ENCODE data around the gene EME2. TPM values are rescaled to one million over a fixed set of nuclear protein-coding genes. Genes with fewer than 3 reads are reported as not detected.

The EME2 gene
- total and polyA plus RNA-seq, 4 donors, result 1.6 to 23.7 (median 18.2) TPM

- WGBS, 2 donors, result 15% methylated on average over 45 of the region's 45 CpGs
- Histone ChIP-seq H3K36me3 (ENCODE audit: control insufficient read depth in 1 of 2, insufficient read depth in 2 of 2, low read length in 1 of 2) (peaks cover 0 to 7% of the 10 kb centered on the region in 2 donors), H3K4me3 (ENCODE audit: low read length in 2 of 2) (peak overlapping the region; percentile 78 to 86), H3K27me3 (ENCODE audit: control insufficient read depth in 1 of 2, insufficient read depth in 2 of 2, low read length in 1 of 2) (no peaks in the 10 kb centered on the region), H3K9me3 (ENCODE audit: control insufficient read depth, low read length) (no peaks in the 10 kb centered on the region), H3K27ac (ENCODE audit: low read depth in 1 of 2, low read length in 2 of 2) (peak overlapping the region in 1 of 2 donors; percentile 25), H3K4me1 (ENCODE audit: control insufficient read depth in 1 of 2, insufficient read depth in 2 of 2, low read length in 2 of 2) (no peaks in the 10 kb centered on the region)
- intact Hi-C loops (cut with DNase I), result loop anchor here in 1 of 2 donors (5.0 kb wide), 1 partner anchor 67 kb away; the partner anchor contains the start of gene MAPK8IP3
- ATAC-seq (ENCODE audit: low FRiP score) (no peak), DNase-seq (no peak)
Observed at GRCh38 chr16:1773703-1774447, 1.3 kb downstream of the EME2 start.

GRCh38 chr16:1774448-1774780 lies 1.8 kb downstream of the EME2 start:
- Histone ChIP-seq H3K36me3 (ENCODE audit: control insufficient read depth in 1 of 2, insufficient read depth in 2 of 2, low read length in 1 of 2) (peaks cover 0 to 7% of the 10 kb centered on the region in 2 donors), H3K27me3 (ENCODE audit: control insufficient read depth in 1 of 2, insufficient read depth in 2 of 2, low read length in 1 of 2) (no peaks in the 10 kb centered on the region), H3K9me3 (ENCODE audit: control insufficient read depth, low read length) (no peaks in the 10 kb centered on the region), H3K27ac (ENCODE audit: low read depth in 1 of 2, low read length in 2 of 2) (no peak overlapping the region), H3K4me3 (ENCODE audit: low read length in 2 of 2) (no peak overlapping the region), H3K4me1 (ENCODE audit: control insufficient read depth in 1 of 2, insufficient read depth in 2 of 2, low read length in 2 of 2) (no peaks in the 10 kb centered on the region)
- ATAC-seq (ENCODE audit: low FRiP score) (no peak), DNase-seq (no peak)
- 85 to 86% methylated on average over 7 of the region's 7 CpGs for WGBS, 2 donors
- intact Hi-C loops (cut with DNase I), result loop anchor here in 1 of 2 donors (5.0 kb wide), 1 partner anchor 67 kb away; the partner anchor contains the start of gene MAPK8IP3

GRCh38 chr16:1775006-1775845 lies 2.6 kb downstream of the EME2 start:
- Histone ChIP-seq H3K36me3 (ENCODE audit: control insufficient read depth in 1 of 2, insufficient read depth in 2 of 2, low read length in 1 of 2) (peaks cover 0 to 7% of the 10 kb centered on the region in 2 donors), H3K4me3 (ENCODE audit: low read length in 2 of 2) (no peak overlapping the region), H3K27ac (ENCODE audit: low read depth in 1 of 2, low read length in 2 of 2) (no peak overlapping the region), H3K27me3 (ENCODE audit: control insufficient read depth in 1 of 2, insufficient read depth in 2 of 2, low read length in 1 of 2) (no peaks in the 10 kb centered on the region), H3K4me1 (ENCODE audit: control insufficient read depth in 1 of 2, insufficient read depth in 2 of 2, low read length in 2 of 2) (no peaks in the 10 kb centered on the region), H3K9me3 (ENCODE audit: control insufficient read depth, low read length) (no peaks in the 10 kb centered on the region)
- 86% methylated on average over 30 of the region's 30 CpGs for WGBS, 2 donors
- intact Hi-C loops (cut with DNase I), result no loop called here
- DNase-seq (no peak), ATAC-seq (ENCODE audit: low FRiP score) (no peak)

- Histone ChIP-seq H3K9me3 (ENCODE audit: control insufficient read depth, low read length) (no peaks in the 10 kb centered on the region), H3K36me3 (ENCODE audit: control insufficient read depth in 1 of 2, insufficient read depth in 2 of 2, low read length in 1 of 2) (peaks cover 0 to 7% of the 10 kb centered on the region in 2 donors), H3K27me3 (ENCODE audit: control insufficient read depth in 1 of 2, insufficient read depth in 2 of 2, low read length in 1 of 2) (no peaks in the 10 kb centered on the region), H3K4me3 (ENCODE audit: low read length in 2 of 2) (no peak overlapping the region), H3K27ac (ENCODE audit: low read depth in 1 of 2, low read length in 2 of 2) (no peak overlapping the region), H3K4me1 (ENCODE audit: control insufficient read depth in 1 of 2, insufficient read depth in 2 of 2, low read length in 2 of 2) (no peaks in the 10 kb centered on the region)
- intact Hi-C loops (cut with DNase I), result no loop called here
- 80% methylated on average over 28 of the region's 28 CpGs for WGBS, 2 donors
- ATAC-seq (ENCODE audit: low FRiP score) (no peak), DNase-seq (no peak)
Observed at GRCh38 chr16:1775846-1776671, 3.4 kb downstream of the EME2 start.

GRCh38 chr16:1776672-1776955 lies 4.0 kb downstream of the EME2 start:
- WGBS, 2 donors, result 81 to 84% methylated on average over 13 of the region's 13 CpGs
- Histone ChIP-seq H3K36me3 (ENCODE audit: control insufficient read depth in 1 of 2, insufficient read depth in 2 of 2, low read length in 1 of 2) (peaks cover 0 to 7% of the 10 kb centered on the region in 2 donors), H3K27ac (ENCODE audit: low read depth in 1 of 2, low read length in 2 of 2) (no peak overlapping the region), H3K27me3 (ENCODE audit: control insufficient read depth in 1 of 2, insufficient read depth in 2 of 2, low read length in 1 of 2) (no peaks in the 10 kb centered on the region), H3K4me1 (ENCODE audit: control insufficient read depth in 1 of 2, insufficient read depth in 2 of 2, low read length in 2 of 2) (no peaks in the 10 kb centered on the region), H3K4me3 (ENCODE audit: low read length in 2 of 2) (no peak overlapping the region), H3K9me3 (ENCODE audit: control insufficient read depth, low read length) (no peaks in the 10 kb centered on the region)
- no peak for ATAC-seq (ENCODE audit: low FRiP score)
- intact Hi-C loops (cut with DNase I), result no loop called here
- no peak for DNase-seq

- Histone ChIP-seq H3K9me3 (ENCODE audit: control insufficient read depth, low read length) (no peaks in the 10 kb centered on the region), H3K27ac (ENCODE audit: low read depth in 1 of 2, low read length in 2 of 2) (no peak overlapping the region), H3K4me1 (ENCODE audit: control insufficient read depth in 1 of 2, insufficient read depth in 2 of 2, low read length in 2 of 2) (no peaks in the 10 kb centered on the region), H3K27me3 (ENCODE audit: control insufficient read depth in 1 of 2, insufficient read depth in 2 of 2, low read length in 1 of 2) (no peaks in the 10 kb centered on the region), H3K36me3 (ENCODE audit: control insufficient read depth in 1 of 2, insufficient read depth in 2 of 2, low read length in 1 of 2) (peaks cover 0 to 7% of the 10 kb centered on the region in 2 donors), H3K4me3 (ENCODE audit: low read length in 2 of 2) (no peak overlapping the region)
- no peak for DNase-seq
- WGBS, 2 donors, result 88 to 92% methylated on average over 20 to 22 of the region's 22 CpGs
- no peak for ATAC-seq (ENCODE audit: low FRiP score)
- intact Hi-C loops (cut with DNase I), result no loop called here
Observed at GRCh38 chr16:1776991-1777374, 4.4 kb downstream of the EME2 start.

GRCh38 chr16:1777375-1778199 lies 5.0 kb downstream of the EME2 start:
- ATAC-seq (ENCODE audit: low FRiP score) (no peak), DNase-seq (no peak)
- intact Hi-C loops (cut with DNase I), result no loop called here
- no peaks in the 10 kb centered on the region for H3K9me3 ChIP-seq (ENCODE audit: control insufficient read depth, low read length)
- H3K4me3 ChIP-seq (ENCODE audit: low read length in 2 of 2), result no peak overlapping the region
- peaks cover 0 to 7% of the 10 kb centered on the region in 2 donors for H3K36me3 ChIP-seq (ENCODE audit: control insufficient read depth in 1 of 2, insufficient read depth in 2 of 2, low read length in 1 of 2)
- H3K27ac ChIP-seq (ENCODE audit: low read depth in 1 of 2, low read length in 2 of 2), result no peak overlapping the region
- WGBS, 2 donors, result 81% methylated on average over 36 of the region's 36 CpGs
- no peaks in the 10 kb centered on the region for H3K4me1 ChIP-seq (ENCODE audit: control insufficient read depth in 1 of 2, insufficient read depth in 2 of 2, low read length in 2 of 2)
- H3K27me3 ChIP-seq (ENCODE audit: control insufficient read depth in 1 of 2, insufficient read depth in 2 of 2, low read length in 1 of 2), result no peaks in the 10 kb centered on the region
